Astrocyte of the cerebellum (primary cell): ENCODE data around the gene SLC35B2.
A peak's percentile ranks its signal among the peaks of the same experiment; 100 is the strongest.

Experiments
- DNase-seq: peaks from one replicate; pipeline ENCODE4 v3.0.0-alpha.2; 2011; ENCODE audit warnings: low read depth
- H3K4me3 ChIP-seq: 2 replicates; pipeline ENCODE4 v1.5.1; 2011; ENCODE audit warnings: mild to moderate bottlenecking, low read depth, low read length, moderate library complexity
- in situ Hi-C: cut with HindIII; loops from 2 replicates; pipeline ENCODE4 v1.10.0; 2017; ENCODE audit warnings: low sequenced_read_pairs
- TF ChIP-seq, protein P1 (sequence below): IDR thresholded peaks from 2 replicates; pipeline ENCODE4 v1.5.1; 2012; ENCODE audit warnings: low read length, low read depth, moderate library complexity, mild to moderate bottlenecking; ENCODE audit errors: missing control alignments

Gene SLC35B2

DNA sequence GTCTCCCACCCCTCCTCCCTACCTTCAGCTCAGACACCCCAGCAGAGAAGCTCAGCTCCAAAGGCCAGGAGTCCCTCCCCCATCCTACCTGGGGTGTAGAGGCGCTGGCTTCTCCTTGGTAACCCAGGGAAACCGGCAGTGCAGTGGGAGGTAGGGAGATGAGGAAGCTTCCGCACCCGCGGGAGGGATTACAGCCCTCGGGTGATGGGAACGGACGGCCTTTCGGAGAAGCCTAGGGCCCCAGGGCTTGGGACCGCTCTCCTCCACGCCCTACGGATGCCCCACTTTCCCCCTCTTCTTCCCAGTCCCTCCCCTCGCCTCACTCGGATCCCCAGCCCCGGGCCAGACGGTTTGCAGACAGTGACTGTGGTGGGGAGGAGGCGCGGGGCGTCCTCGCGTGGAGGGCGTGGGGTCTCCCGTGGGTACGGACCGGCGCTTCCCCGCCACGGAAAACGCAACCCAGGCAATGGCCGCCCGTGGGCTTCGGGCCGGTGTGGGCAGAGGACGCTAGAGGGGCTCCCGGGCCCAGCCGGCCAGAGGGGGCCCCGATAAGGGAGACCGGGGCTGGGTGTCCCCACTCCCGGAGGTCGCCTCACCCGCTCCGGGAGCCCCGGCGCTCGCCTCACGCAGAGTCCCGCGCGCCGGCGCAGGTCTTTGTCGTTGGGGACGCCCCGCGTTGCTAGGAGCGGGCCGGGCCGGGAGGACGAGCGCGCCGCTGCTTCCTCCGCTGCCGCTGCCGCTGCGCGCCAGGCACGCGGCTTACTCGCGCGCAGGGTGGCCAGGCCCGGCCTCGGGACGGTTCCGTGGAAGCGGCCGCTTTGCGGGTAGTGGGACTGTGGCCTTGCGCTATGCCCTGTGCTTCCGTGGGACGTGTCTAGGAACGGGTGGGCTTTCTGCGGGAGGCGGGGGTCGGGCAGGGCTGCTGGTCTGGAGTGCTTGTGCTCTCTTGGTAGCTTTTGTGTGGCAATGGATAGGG lies 40.0 kb upstream of the SLC35B2 start:
- no peak for DNase-seq
- peak overlapping the region; percentile 38 for H3K4me3 ChIP-seq
- TF ChIP-seq, protein P1, sequence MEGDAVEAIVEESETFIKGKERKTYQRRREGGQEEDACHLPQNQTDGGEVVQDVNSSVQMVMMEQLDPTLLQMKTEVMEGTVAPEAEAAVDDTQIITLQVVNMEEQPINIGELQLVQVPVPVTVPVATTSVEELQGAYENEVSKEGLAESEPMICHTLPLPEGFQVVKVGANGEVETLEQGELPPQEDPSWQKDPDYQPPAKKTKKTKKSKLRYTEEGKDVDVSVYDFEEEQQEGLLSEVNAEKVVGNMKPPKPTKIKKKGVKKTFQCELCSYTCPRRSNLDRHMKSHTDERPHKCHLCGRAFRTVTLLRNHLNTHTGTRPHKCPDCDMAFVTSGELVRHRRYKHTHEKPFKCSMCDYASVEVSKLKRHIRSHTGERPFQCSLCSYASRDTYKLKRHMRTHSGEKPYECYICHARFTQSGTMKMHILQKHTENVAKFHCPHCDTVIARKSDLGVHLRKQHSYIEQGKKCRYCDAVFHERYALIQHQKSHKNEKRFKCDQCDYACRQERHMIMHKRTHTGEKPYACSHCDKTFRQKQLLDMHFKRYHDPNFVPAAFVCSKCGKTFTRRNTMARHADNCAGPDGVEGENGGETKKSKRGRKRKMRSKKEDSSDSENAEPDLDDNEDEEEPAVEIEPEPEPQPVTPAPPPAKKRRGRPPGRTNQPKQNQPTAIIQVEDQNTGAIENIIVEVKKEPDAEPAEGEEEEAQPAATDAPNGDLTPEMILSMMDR, result no peak
- in situ Hi-C loops, result no loop called here

DNA sequence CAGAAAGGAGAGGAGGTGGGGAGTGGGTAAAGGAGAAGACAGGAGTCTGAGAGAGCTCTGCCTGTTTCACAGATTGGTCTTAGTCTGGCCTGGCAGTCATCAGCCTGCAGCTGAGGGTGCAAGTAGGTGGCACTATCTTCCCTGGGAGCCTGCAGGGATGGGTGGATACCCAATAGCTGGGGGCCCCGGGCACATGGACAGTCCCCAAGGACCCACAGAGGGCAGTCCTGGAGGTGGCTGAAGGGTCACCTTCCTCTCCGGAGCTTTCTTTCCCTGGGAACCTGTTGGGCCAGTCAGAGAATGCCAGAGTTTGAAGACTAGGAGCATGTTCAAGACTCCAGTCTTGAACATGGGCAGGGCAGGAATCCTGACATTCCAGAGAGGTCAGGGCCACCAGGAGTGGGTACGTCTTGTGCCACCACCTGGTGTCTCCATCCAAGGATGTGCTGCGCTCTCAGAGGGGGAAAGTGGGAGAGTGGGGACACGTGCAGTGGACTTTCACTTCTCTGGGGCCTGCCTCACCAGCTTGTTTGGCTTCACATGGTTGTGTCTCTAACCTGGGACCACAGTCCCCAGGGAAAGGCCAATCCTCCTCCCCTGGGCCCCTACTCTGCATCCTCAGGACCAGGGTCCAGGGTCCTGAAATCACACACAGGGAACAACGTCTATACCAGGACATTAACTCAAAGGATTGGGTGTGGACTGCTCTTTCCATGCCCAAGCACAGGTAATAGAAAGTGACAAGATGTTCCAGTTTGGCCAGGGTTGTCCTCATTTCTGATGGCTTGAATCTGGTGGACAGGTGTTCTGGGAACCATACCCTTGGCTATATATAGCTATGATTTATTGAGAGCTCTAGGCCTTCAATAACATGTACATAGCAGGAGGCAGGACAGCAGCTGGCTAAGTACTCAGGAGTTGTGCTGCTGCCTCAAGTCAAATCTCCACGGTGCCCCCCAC lies 37.8 kb upstream of the SLC35B2 start:
- in situ Hi-C loops, result no loop called here
- no peak for DNase-seq
- no peak overlapping the region for H3K4me3 ChIP-seq
- TF ChIP-seq, protein P1, result no peak

DNA sequence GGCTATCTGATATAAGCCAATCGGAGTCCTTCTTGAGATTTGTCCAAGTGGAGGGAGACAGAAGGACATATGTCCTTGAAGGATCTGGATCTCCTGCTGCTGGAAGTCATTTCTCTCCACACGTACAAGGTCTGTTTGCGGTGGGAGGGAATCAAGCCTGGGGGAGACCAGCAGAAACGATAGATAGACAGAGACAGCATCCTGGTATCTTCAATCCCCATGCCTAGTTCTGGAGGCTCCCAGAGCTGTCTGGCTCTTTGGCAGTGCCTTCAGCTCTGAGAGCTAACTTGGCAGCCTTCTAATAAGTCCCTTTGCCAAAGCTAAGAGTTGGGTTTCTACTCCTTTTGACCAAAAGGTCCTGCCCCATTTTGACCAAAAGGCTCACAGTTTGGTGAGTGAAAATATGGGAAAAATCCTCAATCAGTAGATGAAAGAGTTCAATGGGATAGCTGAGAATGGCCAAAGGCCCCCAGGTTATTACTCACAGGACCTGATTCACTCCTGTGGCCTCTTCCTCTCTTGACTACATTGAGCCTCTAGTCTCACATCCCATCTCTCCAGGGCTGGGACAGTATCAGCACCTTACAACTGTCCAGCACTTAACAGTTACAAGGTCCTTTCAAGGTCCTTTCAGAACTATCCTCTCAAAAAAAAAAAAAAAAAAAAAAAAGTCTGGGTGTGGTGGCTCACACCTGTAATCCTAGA lies 35.5 kb upstream of the SLC35B2 start:
- no peak overlapping the region for H3K4me3 ChIP-seq
- TF ChIP-seq, protein P1, result no peak
- DNase-seq, result no peak
- in situ Hi-C loops, result no loop called here

DNA sequence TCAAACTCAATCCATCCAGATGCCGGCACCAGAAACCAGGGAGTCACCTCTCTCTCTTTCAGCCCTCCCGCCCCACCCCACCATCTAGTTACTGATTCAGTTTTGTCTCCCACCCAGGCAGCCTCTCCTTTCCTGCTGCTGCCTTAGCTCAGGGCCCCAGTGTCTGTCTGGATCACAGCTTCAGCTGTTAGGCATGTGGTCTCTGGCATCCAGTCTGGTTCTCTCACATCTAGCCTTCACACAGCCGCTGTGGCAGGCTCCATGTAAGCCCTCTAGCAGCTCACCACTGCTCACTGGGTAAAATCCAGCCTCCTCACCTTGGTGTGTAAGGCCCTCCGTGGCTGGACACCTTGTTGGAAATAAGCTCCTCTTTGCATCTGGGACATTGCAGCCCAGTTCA lies 34.5 kb upstream of the SLC35B2 start:
- no peak for DNase-seq
- no peak overlapping the region for H3K4me3 ChIP-seq
- in situ Hi-C loops, result no loop called here
- TF ChIP-seq, protein P1, result no peak

DNA sequence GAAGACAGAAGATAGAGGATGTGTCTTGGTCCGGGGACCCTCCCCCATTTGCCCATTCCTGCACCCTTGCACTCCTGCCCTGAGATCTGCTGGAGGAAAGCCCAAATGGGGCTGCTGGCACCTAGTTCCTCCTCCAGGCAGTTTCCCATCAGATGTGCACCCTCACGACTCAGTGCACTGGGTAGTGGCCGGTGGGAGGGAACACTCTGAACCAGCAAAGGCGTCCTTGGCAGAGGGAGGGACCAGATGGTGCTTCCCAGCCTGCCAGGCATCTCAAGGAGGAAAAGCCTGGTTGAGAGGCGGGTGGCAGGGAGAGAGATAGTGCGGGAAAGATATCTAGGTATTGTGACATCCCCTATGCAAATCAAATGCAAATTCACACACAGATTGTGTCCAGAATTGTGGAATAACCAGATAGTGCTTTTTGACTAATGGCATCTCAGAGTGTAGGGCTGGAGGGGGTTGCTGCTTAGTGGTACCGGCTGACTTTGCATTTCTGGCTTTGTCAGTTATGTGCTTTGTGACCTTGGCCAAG lies 32.5 kb upstream of the SLC35B2 start:
- TF ChIP-seq, protein P1, result no peak
- DNase-seq, result no peak
- in situ Hi-C loops, result no loop called here
- no peak overlapping the region for H3K4me3 ChIP-seq
